Caco-2 (cell line): ENCODE results near the gene PLPP2. TPM values are rescaled to one million over a fixed set of nuclear protein-coding genes. Genes with fewer than 3 reads are reported as not detected.

Experiments
- BruUV-seq: library from RNA; stranded (reverse); fragments of 400-500 nt; replicated peaks from 2 replicates; lab custom pipeline; 2021; lab: Mats Ljungman, UMichigan
- CTCF ChIA-PET: fragments of 300-600 bp; sonication (Branson Sonifier 250); formaldehyde crosslinking; loops from one replicate; lab custom pipeline; 2022; ENCODE audit warnings: antibody characterized with exemption; lab: Charles Lee
- POLR2A ChIA-PET: fragments of 300-600 bp; sonication (Branson Sonifier 250); formaldehyde crosslinking; loops from one replicate; lab custom pipeline; 2022; ENCODE audit warnings: antibody characterized with exemption; lab: Charles Lee
- DNase-seq, 2 experiments: peaks; one replicate each; pipeline versions ENCODE4 v3.0.0 to v3.0.0-alpha.2; 2020 to 2022
- H3K27me3 ChIP-seq: replicated peaks from 2 replicates; pipeline ENCODE4 v1.6.0; 2011; ENCODE audit warnings: low read length; ENCODE audit not compliant: control insufficient read depth, insufficient read depth
- H3K36me3 ChIP-seq: 2 replicates; pipeline ENCODE4 v1.5.1; 2011; ENCODE audit warnings: low read length; ENCODE audit not compliant: control insufficient read depth, insufficient read depth
- H3K4me1 ChIP-seq: fragments of 250-450 bp; sonication (Bioruptor Pico); 2 replicates; pipeline ENCODE4 v1.5.1; 2020; ENCODE audit warnings: mild to moderate bottlenecking
- H3K4me3 ChIP-seq: 2 replicates; pipeline ENCODE4 v1.5.1; 2011; ENCODE audit warnings: low read depth, mild to moderate bottlenecking, control low read depth, low read length
- H3K9me3 ChIP-seq: fragments of 250-450 bp; sonication (Bioruptor Pico); 2 replicates; pipeline ENCODE4 v1.5.1; 2020; ENCODE audit warnings: mild to moderate bottlenecking, moderate library complexity
- H3K27ac Mint-ChIP-seq: one replicate; pipeline ENCODE4 v1.8.0; 2022; ENCODE audit warnings: mixed read lengths; ENCODE audit not compliant: unreplicated experiment
- H3K27me3 Mint-ChIP-seq: one replicate; pipeline ENCODE4 v1.8.0; 2022; ENCODE audit warnings: mixed read lengths; ENCODE audit not compliant: insufficient read depth, unreplicated experiment
- H3K36me3 Mint-ChIP-seq: one replicate; pipeline ENCODE4 v1.8.0; 2022; ENCODE audit warnings: mild to moderate bottlenecking, mixed read lengths; ENCODE audit not compliant: insufficient read depth, unreplicated experiment
- H3K4me1 Mint-ChIP-seq: one replicate; pipeline ENCODE4 v1.8.0; 2022; ENCODE audit warnings: low read depth, mixed read lengths; ENCODE audit not compliant: unreplicated experiment
- H3K4me3 Mint-ChIP-seq: one replicate; pipeline ENCODE4 v1.8.0; 2022; ENCODE audit warnings: mild to moderate bottlenecking, moderate library complexity, mixed read lengths; ENCODE audit not compliant: unreplicated experiment
- H3K9me3 Mint-ChIP-seq: one replicate; pipeline ENCODE4 v1.8.0; 2022; ENCODE audit warnings: mixed read lengths; ENCODE audit not compliant: unreplicated experiment
- intact Hi-C: fragments of 100-400 bp; cut with micrococcal nuclease; formaldehyde crosslinking; loops from one replicate; pipeline ENCODE4 v1.10.0; 2022; ENCODE audit not compliant: unreplicated experiment
- total RNA-seq: library from RNA; stranded (reverse); gene quantifications from 2 replicates; pipeline ENCODE4 v1.2.3, GENCODE V29; 2022
- TF ChIP-seq, protein P1 (sequence below), 2 experiments: fragments of 200-600 bp in 1 of 2; IDR thresholded peaks; 1 replicate in 1 of 2; 2 replicates in 1 of 2; pipeline versions ENCODE4 v1.5.1 to v1.8.0; 2011 to 2022; ENCODE audit warnings: antibody characterized with exemption in 1 of 2, control low read depth in 1 of 2, inconsistent platforms in 1 of 2, low read depth in 1 of 2, low read length in 1 of 2, mild to moderate bottlenecking in 1 of 2, moderate library complexity in 1 of 2; ENCODE audit not compliant: insufficient read depth in 1 of 2, severe bottlenecking in 1 of 2, unreplicated experiment in 1 of 2

PLPP2 gene
- total RNA-seq, 1 experiment from 2014 or later = 29.6 TPM

DNA sequence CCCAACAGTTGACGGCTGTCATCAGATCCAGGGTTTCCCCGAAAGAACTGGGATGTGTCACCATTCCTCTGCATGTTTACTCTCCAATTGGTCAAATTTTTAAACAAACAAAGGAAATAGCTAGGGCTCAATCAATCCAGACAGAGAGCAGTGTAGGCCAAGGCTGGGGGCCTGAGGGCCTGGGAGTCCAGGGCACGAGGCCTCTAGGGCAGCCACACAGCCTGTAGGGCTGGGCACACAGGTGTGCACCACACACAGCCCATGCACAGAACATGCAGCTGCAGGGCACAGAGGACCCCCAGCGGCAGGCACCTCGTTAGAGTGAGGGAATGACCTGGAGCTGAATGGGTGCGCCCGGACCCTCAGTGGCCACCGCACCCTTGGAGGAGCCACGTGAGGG is 43.9 kb upstream of the PLPP2 start:
- peaks cover 2% of the 10 kb centered on the region for H3K36me3 ChIP-seq

DNA sequence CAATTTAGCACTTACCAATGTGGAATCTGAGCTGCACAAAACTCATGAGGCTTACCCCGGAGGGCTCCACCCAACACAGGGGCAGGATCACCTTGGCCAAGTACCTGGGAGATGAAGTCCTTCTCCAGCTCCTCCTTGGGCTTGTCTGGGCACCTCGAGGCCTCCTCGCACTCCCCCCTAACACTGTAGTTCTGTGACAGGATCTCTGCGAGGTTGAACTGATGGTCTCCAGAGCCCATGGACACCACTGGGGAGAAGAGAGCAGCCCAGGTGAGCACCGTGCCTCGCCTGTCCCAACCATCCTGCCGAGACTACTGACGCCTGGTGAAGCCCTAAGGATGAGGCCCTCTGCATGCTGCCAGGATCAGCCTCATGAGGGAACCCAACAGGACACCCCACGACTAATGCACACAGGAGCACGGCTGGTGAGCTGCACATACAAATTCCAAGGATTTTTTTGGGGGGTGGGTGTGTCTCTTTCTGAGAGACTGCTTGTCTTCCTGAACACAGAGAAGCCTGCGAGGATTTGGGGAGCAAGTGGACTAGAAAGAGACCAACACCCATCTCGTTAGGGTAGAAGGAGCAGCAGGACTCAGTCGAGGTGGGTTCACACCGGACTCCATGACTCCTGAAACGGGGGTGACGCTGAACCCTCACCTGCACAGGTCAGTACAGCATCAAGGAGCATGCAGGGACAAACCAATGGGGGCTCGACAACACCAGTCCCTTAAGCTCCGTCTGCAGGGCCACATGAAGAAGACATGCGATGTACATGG is 43.3 kb upstream of the PLPP2 start:
- POLR2A ChIA-PET = no interaction called here
- Mint-ChIP-seq H3K36me3 (peaks cover 43% of the 10 kb centered on the region), H3K27ac (peak overlapping the region; percentile 29)

More for the DNA sequence above, 43.9 kb upstream of the PLPP2 start:
- intact Hi-C loops = no loop called here
- Mint-ChIP-seq H3K36me3 (peaks cover 43% of the 10 kb centered on the region), H3K27me3 (no peaks in the 10 kb centered on the region), H3K9me3 (no peaks in the 10 kb centered on the region), H3K27ac (peak overlapping the region; percentile 29), H3K4me1 (no peaks in the 10 kb centered on the region), H3K4me3 (no peak overlapping the region)
- H3K4me3 ChIP-seq = no peak overlapping the region
- no peaks in the 10 kb centered on the region for H3K27me3 ChIP-seq
- no peaks in the 10 kb centered on the region for H3K4me1 ChIP-seq
- no TSS peak for BruUV-seq
- TF ChIP-seq, protein P1, sequence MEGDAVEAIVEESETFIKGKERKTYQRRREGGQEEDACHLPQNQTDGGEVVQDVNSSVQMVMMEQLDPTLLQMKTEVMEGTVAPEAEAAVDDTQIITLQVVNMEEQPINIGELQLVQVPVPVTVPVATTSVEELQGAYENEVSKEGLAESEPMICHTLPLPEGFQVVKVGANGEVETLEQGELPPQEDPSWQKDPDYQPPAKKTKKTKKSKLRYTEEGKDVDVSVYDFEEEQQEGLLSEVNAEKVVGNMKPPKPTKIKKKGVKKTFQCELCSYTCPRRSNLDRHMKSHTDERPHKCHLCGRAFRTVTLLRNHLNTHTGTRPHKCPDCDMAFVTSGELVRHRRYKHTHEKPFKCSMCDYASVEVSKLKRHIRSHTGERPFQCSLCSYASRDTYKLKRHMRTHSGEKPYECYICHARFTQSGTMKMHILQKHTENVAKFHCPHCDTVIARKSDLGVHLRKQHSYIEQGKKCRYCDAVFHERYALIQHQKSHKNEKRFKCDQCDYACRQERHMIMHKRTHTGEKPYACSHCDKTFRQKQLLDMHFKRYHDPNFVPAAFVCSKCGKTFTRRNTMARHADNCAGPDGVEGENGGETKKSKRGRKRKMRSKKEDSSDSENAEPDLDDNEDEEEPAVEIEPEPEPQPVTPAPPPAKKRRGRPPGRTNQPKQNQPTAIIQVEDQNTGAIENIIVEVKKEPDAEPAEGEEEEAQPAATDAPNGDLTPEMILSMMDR (IDR thresholded peaks at IDR 0.05; ENCODE audit: insufficient read depth in 1 of 2, low read depth in 1 of 2, low read length in 1 of 2, severe bottlenecking in 1 of 2, unreplicated experiment in 1 of 2) = no peak
- H3K9me3 ChIP-seq = no peaks in the 10 kb centered on the region
- DNase-seq = no peak
- POLR2A ChIA-PET = no interaction called here
- CTCF ChIA-PET = no interaction called here

GRCh38 chr19:330503-330902 is 39.3 kb upstream of the PLPP2 start:
- H3K9me3 ChIP-seq = peaks cover 16% of the 10 kb centered on the region; the same call in 1 of the 2 replicates
- H3K36me3 Mint-ChIP-seq = peaks cover 62% of the 10 kb centered on the region
- BruUV-seq = no TSS peak
- no peak overlapping the region for H3K4me3 Mint-ChIP-seq
- H3K4me1 Mint-ChIP-seq = no peaks in the 10 kb centered on the region
- intact Hi-C loops = no loop called here
- H3K4me3 ChIP-seq = no peak overlapping the region
- no peak for DNase-seq
- ChIA-PET CTCF (no interaction called here), POLR2A (no interaction called here)
- no peak overlapping the region for H3K27ac Mint-ChIP-seq
- no peaks in the 10 kb centered on the region for H3K27me3 Mint-ChIP-seq
- peaks cover 9% of the 10 kb centered on the region for H3K36me3 ChIP-seq
- H3K4me1 ChIP-seq = no peaks in the 10 kb centered on the region
- no peaks in the 10 kb centered on the region for H3K9me3 Mint-ChIP-seq
- H3K27me3 ChIP-seq = no peaks in the 10 kb centered on the region
- TF ChIP-seq, protein P1 (IDR thresholded peaks at IDR 0.05; ENCODE audit: insufficient read depth in 1 of 2, low read depth in 1 of 2, low read length in 1 of 2, severe bottlenecking in 1 of 2, unreplicated experiment in 1 of 2) = no peak

More for the DNA sequence above, 43.3 kb upstream of the PLPP2 start:
- Histone ChIP-seq H3K36me3 (peaks cover 2% of the 10 kb centered on the region), H3K9me3 (no peaks in the 10 kb centered on the region), H3K4me3 (no peak overlapping the region), H3K27me3 (no peaks in the 10 kb centered on the region), H3K4me1 (no peaks in the 10 kb centered on the region)
- TF ChIP-seq, protein P1 (IDR thresholded peaks at IDR 0.05; ENCODE audit: insufficient read depth in 1 of 2, low read depth in 1 of 2, low read length in 1 of 2, severe bottlenecking in 1 of 2, unreplicated experiment in 1 of 2) = no peak
- BruUV-seq = no TSS peak
- CTCF ChIA-PET = no interaction called here
- Mint-ChIP-seq H3K4me1 (no peaks in the 10 kb centered on the region), H3K4me3 (no peak overlapping the region), H3K27me3 (no peaks in the 10 kb centered on the region), H3K9me3 (no peaks in the 10 kb centered on the region)
- intact Hi-C loops = no loop called here
- no peak for DNase-seq
